Stimulated activated CD4-positive, alpha-beta T cell treated with anti-CD3 and anti-CD28 coated beads, Interleukin-12 subunit alpha, Interleukin-12 subunit beta, amount 100 ng/mL, for 4 hours (primary cell): ENCODE results near the gene TRAF5.
A peak's percentile ranks its signal among the peaks of the same experiment; 100 is the strongest.
"Not testable (repeated sequence)": the region's sequence is repeated elsewhere in the genome, so short reads cannot be mapped to it uniquely, and the experiment has no call there.

ENCODE experiments used
- DNase-seq: peaks from one replicate; pipeline ENCODE4 v3.0.0-alpha.2; 2020

The TRAF5 gene, protein sequence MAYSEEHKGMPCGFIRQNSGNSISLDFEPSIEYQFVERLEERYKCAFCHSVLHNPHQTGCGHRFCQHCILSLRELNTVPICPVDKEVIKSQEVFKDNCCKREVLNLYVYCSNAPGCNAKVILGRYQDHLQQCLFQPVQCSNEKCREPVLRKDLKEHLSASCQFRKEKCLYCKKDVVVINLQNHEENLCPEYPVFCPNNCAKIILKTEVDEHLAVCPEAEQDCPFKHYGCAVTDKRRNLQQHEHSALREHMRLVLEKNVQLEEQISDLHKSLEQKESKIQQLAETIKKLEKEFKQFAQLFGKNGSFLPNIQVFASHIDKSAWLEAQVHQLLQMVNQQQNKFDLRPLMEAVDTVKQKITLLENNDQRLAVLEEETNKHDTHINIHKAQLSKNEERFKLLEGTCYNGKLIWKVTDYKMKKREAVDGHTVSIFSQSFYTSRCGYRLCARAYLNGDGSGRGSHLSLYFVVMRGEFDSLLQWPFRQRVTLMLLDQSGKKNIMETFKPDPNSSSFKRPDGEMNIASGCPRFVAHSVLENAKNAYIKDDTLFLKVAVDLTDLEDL

GRCh38 chr1:211326528-211327345 is at the start of gene TRAF5:
TSS of gene TRAF5 (plus strand) at chr1:211326833. CDS start at chr1:211353240, 26,407 bp downstream.
- DNase-seq: peak; percentile 49

DNA sequence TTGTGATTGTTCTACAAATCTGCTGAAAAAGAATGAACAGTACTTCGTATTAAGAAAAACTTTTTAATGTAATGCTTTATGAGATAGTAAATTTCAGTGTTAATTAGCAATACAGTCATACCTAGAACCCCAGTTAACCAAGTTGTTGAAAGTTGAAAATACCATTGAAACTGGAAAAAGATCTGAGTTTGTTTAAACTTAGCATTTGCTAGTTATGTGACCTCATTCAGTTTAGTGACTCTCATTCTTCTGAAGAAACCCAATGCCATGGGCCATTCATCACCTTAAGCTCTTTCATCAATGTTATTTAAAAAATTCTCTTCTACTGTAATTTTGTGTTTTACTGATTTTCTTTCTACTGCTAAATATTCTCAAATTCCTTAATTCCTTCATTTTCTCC is 47.3 kb upstream of the TRAF5 start:
- DNase-seq: no peak

GRCh38 chr1:211280910-211281309 is 45.7 kb upstream of the TRAF5 start:
- no peak for DNase-seq

DNA sequence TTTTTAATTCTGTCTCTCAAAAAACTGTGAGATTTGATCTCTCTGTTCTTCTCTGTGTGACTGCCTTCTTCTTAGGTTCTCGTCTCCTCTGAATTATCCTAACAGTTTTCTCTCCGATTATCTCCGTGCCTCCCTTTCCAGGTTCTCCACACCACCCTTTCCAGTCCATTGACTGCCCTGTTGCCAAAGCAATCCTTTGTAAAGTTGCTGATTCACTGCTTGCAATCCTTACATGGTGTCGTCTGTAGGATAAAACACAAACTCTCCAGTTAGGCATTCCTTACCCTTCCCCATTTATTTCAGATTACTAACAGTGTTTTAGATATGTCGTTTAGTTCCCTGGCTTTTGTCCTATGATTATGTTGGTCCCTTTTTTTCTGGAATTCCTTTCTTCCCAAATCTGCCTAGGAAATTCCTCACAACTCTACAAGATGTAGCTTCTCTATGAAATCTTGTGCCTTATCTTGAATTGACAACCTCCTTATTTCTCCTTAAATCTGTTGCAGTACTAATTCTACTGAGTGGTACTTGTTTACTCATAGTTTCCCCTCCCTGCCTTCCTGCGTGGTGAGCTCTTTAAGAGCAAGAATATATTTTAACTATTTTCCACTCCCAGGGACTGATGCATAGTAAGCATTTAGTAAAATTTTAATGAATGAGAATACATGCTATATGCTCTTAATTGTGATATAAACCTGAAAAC is 45.2 kb upstream of the TRAF5 start:
- no peak for DNase-seq

GRCh38 chr1:211282023-211282373 is 44.6 kb upstream of the TRAF5 start:
- no peak for DNase-seq

GRCh38 chr1:211285196-211285595 is 41.4 kb upstream of the TRAF5 start:
- no peak for DNase-seq

- no peak for DNase-seq
Observed at GRCh38 chr1:211287218-211287617, 39.4 kb upstream of the TRAF5 start.

GRCh38 chr1:211292411-211292810 is 34.2 kb upstream of the TRAF5 start:
- DNase-seq: no peak

- no peak for DNase-seq
Observed at GRCh38 chr1:211296396-211296795, 30.2 kb upstream of the TRAF5 start.

GRCh38 chr1:211305044-211305443 is 21.6 kb upstream of the TRAF5 start:
- no peak for DNase-seq

DNA sequence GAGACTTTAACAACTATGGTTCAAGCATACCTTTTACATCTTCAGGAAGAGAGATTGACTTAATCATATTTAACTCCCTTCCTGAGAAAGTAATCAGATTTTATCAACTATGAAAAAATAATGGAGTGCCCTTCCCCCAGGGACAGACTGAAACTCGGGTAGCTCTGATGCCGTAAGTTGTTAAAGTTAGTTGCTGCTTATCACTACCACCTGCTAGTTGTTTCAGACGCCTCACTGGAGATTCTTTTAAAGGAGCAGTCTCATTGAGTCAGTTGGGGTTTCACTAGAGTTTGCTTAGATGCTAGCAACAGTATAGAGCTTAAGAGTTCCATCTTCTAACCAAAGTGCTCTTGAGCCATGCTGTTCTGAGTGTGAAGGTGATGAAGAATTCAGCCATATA is 17.0 kb upstream of the TRAF5 start:
- DNase-seq: no peak

- DNase-seq: no peak
Observed at GRCh38 chr1:211313392-211313791, 13.2 kb upstream of the TRAF5 start.

- DNase-seq: no peak
Observed at GRCh38 chr1:211318576-211319280, 7.9 kb upstream of the TRAF5 start.

- DNase-seq: no peak
Observed at GRCh38 chr1:211319892-211320291, 6.7 kb upstream of the TRAF5 start.

DNA sequence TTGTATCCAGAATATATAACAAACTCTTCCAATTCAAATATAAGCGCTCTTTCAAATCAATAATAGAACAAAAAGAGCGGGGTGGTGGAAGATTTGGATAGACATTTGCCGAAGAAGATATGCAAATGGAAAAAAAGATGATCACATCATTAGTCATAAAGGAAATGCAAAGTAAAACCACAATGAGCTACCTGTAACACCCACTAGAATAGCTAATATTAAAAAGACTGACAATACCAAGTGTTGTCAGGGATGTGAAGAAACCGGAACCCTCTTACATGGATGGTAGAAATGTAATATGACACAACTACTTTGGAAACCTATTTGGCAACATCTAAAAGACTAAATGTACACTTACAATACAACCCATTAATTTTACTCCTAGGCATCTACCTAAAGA is 5.7 kb upstream of the TRAF5 start:
- DNase-seq: no peak

- not testable (repeated sequence) for DNase-seq
Observed at GRCh38 chr1:211321646-211322045, 5.0 kb upstream of the TRAF5 start.

DNA sequence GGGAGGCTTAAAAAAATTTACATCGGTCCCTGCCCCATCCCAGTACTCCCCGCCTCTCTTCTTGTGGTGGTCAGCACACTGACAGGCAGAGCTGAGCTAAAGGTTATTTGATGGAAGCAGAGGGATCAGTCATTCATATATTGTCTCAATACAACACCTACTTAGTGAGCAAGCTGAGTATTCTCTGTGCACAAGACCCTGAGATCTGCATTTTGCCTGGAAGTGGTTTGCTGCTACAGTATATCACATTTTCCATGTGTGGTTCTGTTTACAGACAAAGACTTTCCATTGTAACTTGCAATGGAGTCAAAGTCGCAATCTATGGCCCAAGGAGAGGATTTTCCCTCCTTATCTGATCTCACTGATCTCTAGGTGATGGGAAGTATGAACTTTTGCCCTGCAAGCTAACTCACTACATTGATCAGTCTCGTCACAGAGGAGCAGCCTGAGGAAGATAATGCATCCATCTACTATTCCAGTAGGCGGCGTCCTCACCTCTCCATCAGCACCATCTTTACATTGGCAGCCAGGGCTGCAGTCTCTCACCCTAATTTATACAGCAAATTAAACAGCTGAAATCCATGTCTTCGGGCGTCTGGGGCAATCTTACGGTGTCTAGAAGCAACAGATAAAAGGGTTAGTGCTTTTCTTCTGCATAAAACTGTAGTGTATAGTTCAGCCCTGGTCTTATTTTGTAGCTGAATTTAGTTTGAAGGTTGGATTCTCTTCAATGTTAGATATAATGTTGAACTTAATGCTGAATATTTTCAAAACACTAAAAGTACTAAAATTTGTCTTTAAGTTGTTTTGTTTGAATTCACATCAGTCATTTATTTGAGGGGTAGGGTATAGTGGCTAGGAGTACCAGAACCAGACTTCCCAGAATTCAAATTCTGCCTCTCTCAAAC is 3.2 kb upstream of the TRAF5 start:
- peak; percentile 49 for DNase-seq

DNA sequence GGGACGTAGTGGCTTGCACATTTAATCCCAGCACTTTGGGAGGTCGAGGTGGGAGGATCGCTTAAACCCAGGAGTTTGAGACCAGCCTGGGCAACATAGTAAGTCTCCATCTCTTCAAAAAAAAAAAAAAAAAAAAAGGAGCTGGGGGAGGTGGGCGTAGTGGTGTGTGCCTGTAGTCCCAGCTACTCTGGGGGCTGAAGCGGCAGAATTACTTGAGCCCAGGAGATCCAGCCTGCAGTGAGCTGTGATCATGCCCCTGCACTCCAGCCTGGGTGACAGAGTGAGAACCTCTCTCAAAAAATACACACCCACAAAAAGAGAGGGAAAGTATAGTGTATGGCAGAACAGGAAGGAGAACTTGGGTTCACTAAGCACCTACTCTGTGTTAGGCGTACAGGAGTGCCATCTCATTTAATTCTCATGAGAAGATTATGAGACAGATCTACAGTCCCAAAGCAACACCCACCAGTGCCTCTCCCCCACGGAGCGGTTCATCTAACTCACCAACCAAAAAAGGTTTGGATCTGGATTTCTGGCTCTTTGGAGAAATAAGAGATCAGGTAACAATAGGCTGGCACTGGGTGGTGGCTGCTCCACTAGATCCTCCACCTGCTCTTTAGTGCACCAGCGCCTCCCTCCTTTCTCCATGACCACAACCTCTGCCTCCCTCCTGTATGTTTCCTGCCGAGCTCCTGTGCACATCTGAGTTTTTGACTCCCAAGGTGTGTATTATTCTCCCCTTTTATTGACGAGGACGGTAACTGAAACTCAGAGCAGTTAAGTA is 1.4 kb upstream of the TRAF5 start:
- no peak for DNase-seq

DNA sequence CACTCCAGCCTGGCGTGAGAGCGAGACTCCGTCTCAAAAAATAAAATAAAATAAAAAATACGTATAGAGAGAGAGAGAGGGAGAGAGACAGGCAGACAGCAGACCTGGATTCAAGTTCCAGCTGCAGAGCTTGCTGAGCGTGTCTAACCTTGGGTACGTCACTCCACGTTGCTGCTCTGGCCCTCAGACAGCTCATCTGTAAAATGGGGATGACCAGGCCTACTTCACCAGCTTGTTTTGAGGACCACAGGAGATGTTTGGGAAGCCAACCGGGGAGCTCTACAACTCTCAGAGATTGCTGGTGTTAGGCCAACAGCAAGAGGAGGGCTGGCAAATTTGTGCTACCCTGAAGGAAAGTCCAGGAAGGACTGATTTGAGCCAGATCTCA is 499 bp upstream of the TRAF5 start:
- DNase-seq: no peak

DNA sequence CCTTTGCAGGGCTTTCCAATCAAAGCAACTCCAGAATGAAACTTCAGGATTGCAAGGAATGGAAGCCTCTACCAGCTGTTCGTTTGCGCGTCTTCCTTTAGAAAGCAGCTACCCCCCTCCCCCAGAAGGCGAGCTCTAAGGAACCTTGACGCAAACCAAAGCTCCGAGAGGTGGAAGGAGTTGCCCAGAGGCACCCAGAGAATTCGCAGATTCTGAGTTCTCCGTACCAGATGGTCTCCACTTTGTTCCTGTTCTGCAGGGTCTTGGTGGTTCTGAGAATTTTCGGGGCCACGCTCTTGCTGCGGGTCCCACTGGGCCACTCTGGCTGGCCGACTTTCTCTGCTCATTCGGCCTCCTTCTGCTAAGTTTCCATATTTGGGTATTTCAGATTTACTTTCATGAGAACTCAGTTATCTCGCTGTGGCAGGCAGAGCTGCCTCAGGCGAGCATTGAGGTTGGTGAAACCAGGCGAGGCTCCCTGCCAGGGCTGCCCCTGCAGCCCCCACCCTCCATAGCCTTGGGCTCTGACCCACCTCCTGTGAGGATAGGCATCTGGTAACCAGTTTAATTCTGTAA is 801 bp downstream of the TRAF5 start:
- no peak for DNase-seq
